Endodermal cell (in vitro differentiated cells): ENCODE data around the gene EEIG2. TPM values are rescaled to one million over a fixed set of nuclear protein-coding genes. Genes with fewer than 3 reads are reported as not detected.

Experiments used
- DNase-seq: peaks from one replicate; pipeline ENCODE4 v3.0.0-alpha.2; 2017
- H3K27ac ChIP-seq: 2 replicates; pipeline ENCODE4 v1.5.1; 2013; ENCODE audit warnings: mild to moderate bottlenecking, low read depth, low read length, moderate library complexity
- H3K27me3 ChIP-seq: 2 replicates; pipeline ENCODE4 v1.6.1; 2013; ENCODE audit warnings: mild to moderate bottlenecking, low read length, moderate library complexity; ENCODE audit not compliant: insufficient read depth, control insufficient read depth, poor library complexity, severe bottlenecking
- H3K36me3 ChIP-seq: 2 replicates; pipeline ENCODE4 v1.7.0; 2013; ENCODE audit warnings: mild to moderate bottlenecking, low read length, moderate library complexity; ENCODE audit not compliant: control insufficient read depth, insufficient read depth
- H3K4me1 ChIP-seq: one replicate; pipeline ENCODE4 v1.7.0; 2013; ENCODE audit warnings: low read length; ENCODE audit not compliant: control insufficient read depth, insufficient read depth
- H3K4me3 ChIP-seq: 2 replicates; pipeline ENCODE4 v1.5.1; 2013; ENCODE audit warnings: mild to moderate bottlenecking, low read length, moderate library complexity
- H3K9ac ChIP-seq: 2 replicates; pipeline ENCODE4 v1.6.1; 2013; ENCODE audit warnings: mild to moderate bottlenecking, low read length, moderate library complexity; ENCODE audit not compliant: poor library complexity, severe bottlenecking; ENCODE audit errors: extremely low read depth
- H3K9me3 ChIP-seq: 2 replicates; pipeline ENCODE4 v1.6.1; 2013; ENCODE audit warnings: mild to moderate bottlenecking, low read length, moderate library complexity; ENCODE audit not compliant: control insufficient read depth
- H3K27ac Mint-ChIP-seq: 2 replicates; pipeline ENCODE4 v1.8.0; 2020; ENCODE audit warnings: mixed read lengths
- H3K27me3 Mint-ChIP-seq: 2 replicates; pipeline ENCODE4 v1.8.0; 2021; ENCODE audit warnings: mild to moderate bottlenecking, mixed read lengths; ENCODE audit not compliant: insufficient read depth
- H3K36me3 Mint-ChIP-seq: 2 replicates; pipeline ENCODE4 v1.8.0; 2020; ENCODE audit warnings: low read depth, mixed read lengths
- H3K4me1 Mint-ChIP-seq: 2 replicates; pipeline ENCODE4 v1.8.0; 2020; ENCODE audit warnings: mixed read lengths
- H3K4me3 Mint-ChIP-seq: 2 replicates; pipeline ENCODE4 v1.8.0; 2020; ENCODE audit warnings: mild to moderate bottlenecking, moderate library complexity, mixed read lengths
- H3K9me3 Mint-ChIP-seq: 2 replicates; pipeline ENCODE4 v1.8.0; 2020; ENCODE audit warnings: mild to moderate bottlenecking, mixed read lengths
- WGBS, 2 experiments: methylation state at CpG; one replicate each; pipeline versions ENCODE4 v1.1.5 to v1.1.7; 2013; ENCODE audit warnings: missing lambda C conversion rate in 2 of 2, mixed read lengths in 1 of 2; ENCODE audit not compliant: insufficient coverage in 1 of 2, insufficient read length in 1 of 2; 5-methylcytosine and 5-hydroxymethylcytosine counted together
- total RNA-seq, 2 donors: library from RNA; stranded (reverse); fragmentation: NEBNext Ultra II Directional in 1 of 2; extraction: Animal tissue kit (Norgen Biotek cat#: 25700) in 1 of 2; gene quantifications; 2 replicates in 1 of 2; 3 replicates in 1 of 2; pipeline ENCODE4 v1.2.1, GENCODE V29; 2021
- TF ChIP-seq, protein P1 (sequence below): fragments of 200-600 bp; sonication (generic); conservative IDR thresholded peaks from 2 replicates; pipeline ENCODE4 v1.5.0; 2021; ENCODE audit warnings: antibody characterized with exemption, mild to moderate bottlenecking

Gene EEIG2
- total RNA-seq, 2 donors from 2014 or later, result 10.2 to 12.9 TPM

DNA sequence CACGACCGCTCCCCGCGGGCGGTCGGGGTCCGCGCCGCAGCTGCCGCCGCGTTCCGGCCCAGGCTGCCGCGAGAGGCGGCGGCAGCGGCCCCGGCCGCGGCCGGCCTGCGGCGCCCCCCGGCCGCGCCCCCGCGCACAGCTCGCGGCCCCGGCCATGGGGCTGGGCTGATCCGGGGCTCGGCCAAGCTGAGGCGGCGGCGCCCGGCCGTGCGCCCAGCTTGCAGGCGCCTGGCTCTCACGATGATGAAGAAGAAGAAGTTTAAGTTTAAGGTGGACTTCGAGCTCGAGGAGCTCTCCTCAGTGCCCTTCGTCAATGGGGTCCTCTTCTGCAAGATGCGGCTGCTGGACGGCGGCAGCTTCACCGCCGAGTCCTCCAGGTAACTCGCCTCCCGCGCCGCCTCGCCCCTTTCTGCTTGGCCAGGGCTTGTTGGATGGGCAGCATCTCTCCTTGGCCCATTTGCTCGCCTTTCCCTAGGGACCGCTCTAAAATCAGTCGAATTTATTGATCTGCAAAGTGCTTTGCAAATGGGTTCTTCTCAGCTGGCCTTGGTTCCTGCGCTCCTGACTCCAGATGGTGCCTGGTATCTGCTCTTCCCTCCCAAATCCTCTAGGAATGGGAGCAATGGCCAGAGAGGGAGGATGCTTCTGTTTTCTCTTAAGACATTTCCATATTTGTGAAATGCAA lies 431 bp downstream of the EEIG2 start:
- WGBS, 2 experiments, result 1 to 2% methylated on average over 32 to 59 of the region's 59 CpGs
- Histone ChIP-seq H3K27ac (no peak overlapping the region), H3K9me3 (no peaks in the 10 kb centered on the region), H3K4me1 (no peaks in the 10 kb centered on the region), H3K9ac (peak overlapping the region; percentile 36), H3K36me3 (no peaks in the 10 kb centered on the region), H3K4me3 (peak overlapping the region; percentile 88), H3K27me3 (no peaks in the 10 kb centered on the region)
- H3K27me3 Mint-ChIP-seq, result no peaks in the 10 kb centered on the region
- H3K27ac Mint-ChIP-seq, result peak overlapping the region; percentile 70
- peak overlapping the region; percentile 80 for H3K4me3 Mint-ChIP-seq
- H3K36me3 Mint-ChIP-seq, result no peaks in the 10 kb centered on the region
- peak; percentile 82 for DNase-seq
- H3K4me1 Mint-ChIP-seq, result peaks cover 10% of the 10 kb centered on the region
- TF ChIP-seq, protein P1, sequence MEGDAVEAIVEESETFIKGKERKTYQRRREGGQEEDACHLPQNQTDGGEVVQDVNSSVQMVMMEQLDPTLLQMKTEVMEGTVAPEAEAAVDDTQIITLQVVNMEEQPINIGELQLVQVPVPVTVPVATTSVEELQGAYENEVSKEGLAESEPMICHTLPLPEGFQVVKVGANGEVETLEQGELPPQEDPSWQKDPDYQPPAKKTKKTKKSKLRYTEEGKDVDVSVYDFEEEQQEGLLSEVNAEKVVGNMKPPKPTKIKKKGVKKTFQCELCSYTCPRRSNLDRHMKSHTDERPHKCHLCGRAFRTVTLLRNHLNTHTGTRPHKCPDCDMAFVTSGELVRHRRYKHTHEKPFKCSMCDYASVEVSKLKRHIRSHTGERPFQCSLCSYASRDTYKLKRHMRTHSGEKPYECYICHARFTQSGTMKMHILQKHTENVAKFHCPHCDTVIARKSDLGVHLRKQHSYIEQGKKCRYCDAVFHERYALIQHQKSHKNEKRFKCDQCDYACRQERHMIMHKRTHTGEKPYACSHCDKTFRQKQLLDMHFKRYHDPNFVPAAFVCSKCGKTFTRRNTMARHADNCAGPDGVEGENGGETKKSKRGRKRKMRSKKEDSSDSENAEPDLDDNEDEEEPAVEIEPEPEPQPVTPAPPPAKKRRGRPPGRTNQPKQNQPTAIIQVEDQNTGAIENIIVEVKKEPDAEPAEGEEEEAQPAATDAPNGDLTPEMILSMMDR, result no peak
- H3K9me3 Mint-ChIP-seq, result no peaks in the 10 kb centered on the region

DNA sequence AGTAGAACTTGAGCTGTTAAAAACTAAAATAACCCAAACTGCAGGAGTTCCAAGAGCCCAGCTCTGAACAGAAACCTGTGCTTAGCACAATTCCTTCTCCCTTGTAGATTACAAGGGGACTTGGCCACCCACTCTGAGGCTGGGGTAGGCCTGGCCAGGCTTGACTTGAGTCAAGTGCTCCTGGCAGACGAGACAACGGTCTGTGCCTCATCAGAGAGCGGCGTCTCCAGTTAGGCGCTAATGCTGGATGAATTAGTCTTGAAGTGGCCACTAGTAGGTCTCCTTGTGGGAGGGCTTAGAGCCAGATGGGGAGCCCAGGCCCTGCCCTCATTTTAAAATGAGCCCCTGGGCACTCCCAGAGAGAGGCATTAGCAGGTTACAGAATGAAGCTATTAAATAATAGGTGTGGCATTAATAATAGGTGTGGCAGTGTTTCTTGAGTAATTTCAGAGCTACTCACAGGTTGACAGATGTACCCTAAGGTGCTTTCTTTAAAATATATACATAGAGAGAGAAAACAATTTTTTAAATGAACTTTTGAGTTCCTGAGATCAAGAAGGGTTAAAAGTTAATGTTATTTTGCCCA lies 1.1 kb downstream of the EEIG2 start:
- Mint-ChIP-seq H3K4me3 (peak overlapping the region; percentile 80), H3K9me3 (no peaks in the 10 kb centered on the region), H3K27me3 (no peaks in the 10 kb centered on the region), H3K4me1 (peaks cover 10% of the 10 kb centered on the region), H3K27ac (peak overlapping the region; percentile 70), H3K36me3 (no peaks in the 10 kb centered on the region)
- Histone ChIP-seq H3K27me3 (no peaks in the 10 kb centered on the region), H3K36me3 (no peaks in the 10 kb centered on the region), H3K4me3 (peak overlapping the region; percentile 88), H3K4me1 (no peaks in the 10 kb centered on the region), H3K27ac (no peak overlapping the region), H3K9me3 (no peaks in the 10 kb centered on the region), H3K9ac (peak overlapping the region; percentile 36)
- 18 to 21% methylated on average over 4 to 5 of the region's 5 CpGs for WGBS, 2 experiments
- TF ChIP-seq, protein P1, result peak; percentile 33
- peak; percentile 85 for DNase-seq

DNA sequence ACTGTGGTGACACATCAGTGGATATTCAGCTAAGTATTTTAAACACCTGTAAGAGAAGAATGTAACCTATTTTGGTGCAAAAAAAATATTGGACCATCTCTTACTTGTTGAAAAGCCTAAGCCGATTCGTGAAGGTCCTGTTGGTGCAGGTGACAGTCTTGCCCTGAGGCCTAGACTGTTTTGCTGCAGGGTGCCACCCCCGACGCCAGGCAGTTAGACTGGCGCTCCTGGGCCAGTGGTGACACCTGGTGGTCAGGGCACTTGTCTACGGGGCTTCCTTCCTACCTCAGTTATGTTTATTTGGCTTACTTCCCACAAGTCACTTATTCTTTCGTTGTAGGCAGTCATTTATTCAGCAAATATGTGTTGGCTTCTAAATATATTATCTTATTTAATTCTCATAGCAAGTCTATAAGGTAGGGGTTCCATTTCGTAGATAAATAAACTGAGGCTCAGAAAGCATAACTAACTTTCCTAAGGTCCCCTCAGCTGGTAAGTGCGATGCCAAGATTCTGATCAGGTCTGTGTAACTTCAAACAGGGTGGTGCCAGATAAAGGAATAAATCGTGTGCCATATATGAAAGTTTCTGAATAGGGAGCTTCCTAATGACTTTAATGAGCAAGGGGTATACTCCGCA lies 1.9 kb downstream of the EEIG2 start:
- Mint-ChIP-seq H3K27ac (no peak overlapping the region), H3K9me3 (no peaks in the 10 kb centered on the region), H3K27me3 (no peaks in the 10 kb centered on the region), H3K36me3 (no peaks in the 10 kb centered on the region), H3K4me3 (no peak overlapping the region), H3K4me1 (peaks cover 10% of the 10 kb centered on the region)
- H3K9ac ChIP-seq, result no peak overlapping the region
- H3K9me3 ChIP-seq, result no peaks in the 10 kb centered on the region
- 49 to 56% methylated on average over 9 to 10 of the region's 11 CpGs for WGBS, 2 experiments
- no peaks in the 10 kb centered on the region for H3K36me3 ChIP-seq
- peak; percentile 94 for DNase-seq
- TF ChIP-seq, protein P1, result peak; percentile 96
- H3K4me3 ChIP-seq, result peak overlapping the region; percentile 88
- H3K27me3 ChIP-seq, result no peaks in the 10 kb centered on the region
- H3K27ac ChIP-seq, result no peak overlapping the region
- H3K4me1 ChIP-seq, result no peaks in the 10 kb centered on the region
